DMS153 (cell line): ENCODE results near the gene BCR.
A peak's percentile ranks its signal among the peaks of the same experiment; 100 is the strongest.

Experiments used
- DNase-seq: peaks from one replicate; lab custom pipeline; 2025; lab: John Stamatoyannopoulos, UW

Gene BCR

GRCh38 chr22:23199159-23199558 lies 18.9 kb downstream of the BCR start:
- no peak for DNase-seq

- no peak for DNase-seq
Measured at GRCh38 chr22:23200898-23201297, 20.6 kb downstream of the BCR start.

- DNase-seq: no peak
Measured at GRCh38 chr22:23202812-23203451, 22.6 kb downstream of the BCR start.

- DNase-seq: no peak
Measured at GRCh38 chr22:23203452-23204124, 23.3 kb downstream of the BCR start.

GRCh38 chr22:23204125-23204488 lies 23.8 kb downstream of the BCR start:
- no peak for DNase-seq

- peak; percentile 45 for DNase-seq
Measured at GRCh38 chr22:23204541-23205157, 24.3 kb downstream of the BCR start.

- DNase-seq: no peak
Measured at GRCh38 chr22:23205339-23206049, 25.2 kb downstream of the BCR start.

GRCh38 chr22:23206915-23207314 lies 26.6 kb downstream of the BCR start:
- DNase-seq: no peak

GRCh38 chr22:23207729-23208393 lies 27.6 kb downstream of the BCR start:
- DNase-seq: peak; percentile 65

- DNase-seq: no peak
Measured at GRCh38 chr22:23210428-23211170, 30.3 kb downstream of the BCR start.

- DNase-seq: no peak
Measured at GRCh38 chr22:23211622-23212021, 31.3 kb downstream of the BCR start.

- DNase-seq: peak; percentile 87
Measured at GRCh38 chr22:23212061-23213021, 32.0 kb downstream of the BCR start.

GRCh38 chr22:23213022-23213555 lies 32.8 kb downstream of the BCR start:
- no peak for DNase-seq

- no peak for DNase-seq
Measured at GRCh38 chr22:23213581-23214334, 33.4 kb downstream of the BCR start.

- no peak for DNase-seq
Measured at GRCh38 chr22:23214398-23214797, 34.1 kb downstream of the BCR start.

- no peak for DNase-seq
Measured at GRCh38 chr22:23215294-23216241, 35.3 kb downstream of the BCR start.

- no peak for DNase-seq
Measured at GRCh38 chr22:23216461-23217170, 36.3 kb downstream of the BCR start.
